Sigmoid colon (tissue), 7 donors: ENCODE results near the gene AKAP12. TPM values are rescaled to one million over a fixed set of nuclear protein-coding genes. Genes with fewer than 3 reads are reported as not detected.

Experiments
- DNase-seq: peaks from one replicate; pipeline ENCODE4 v3.0.0-alpha.2; 2019
- H3K27ac ChIP-seq, 4 donors: fragments of 200-600 bp; sonication (generic); one replicate each; pipeline ENCODE4 v1.5.1; 2016 to 2019; ENCODE audit warnings: mild to moderate bottlenecking in 1 of 4
- H3K27me3 ChIP-seq, 3 donors: fragments of 200-600 bp; sonication (generic); one replicate each; pipeline ENCODE4 v1.5.1; 2019; ENCODE audit warnings: mild to moderate bottlenecking in 1 of 3
- H3K36me3 ChIP-seq, 4 donors: fragments of 200-600 bp; sonication (generic); one replicate each; pipeline ENCODE4 v1.5.1; 2016 to 2019
- H3K4me1 ChIP-seq, 4 donors: fragments of 200-600 bp; sonication (generic); one replicate each; pipeline ENCODE4 v1.5.1; 2017 to 2019
- H3K4me3 ChIP-seq, 4 donors: fragments of 200-600 bp; sonication (generic); one replicate each; pipeline ENCODE4 v1.5.1; 2017 to 2019; ENCODE audit warnings: mild to moderate bottlenecking in 2 of 4, moderate library complexity in 1 of 4
- H3K9me3 ChIP-seq, 4 donors: fragments of 200-600 bp in 3 of 4; sonication (generic) in 3 of 4; one replicate each; pipeline versions ENCODE4 v1.5.1 to v1.6.1; 2013 to 2019
- CTCF ChIP-seq, 4 experiments: fragments of 450-650 bp in 3 of 4; fragments of 200-600 bp in 1 of 4; IDR thresholded peaks; one replicate each; pipeline ENCODE4 v1.5.1; 2016 to 2019; ENCODE audit warnings: antibody characterized with exemption in 4 of 4, mild to moderate bottlenecking in 3 of 4, moderate library complexity in 2 of 4
- EP300 ChIP-seq, 4 donors: sonication (generic); formaldehyde crosslinking; IDR thresholded peaks; one replicate each; pipeline ENCODE4 v1.6.1; 2017; ENCODE audit warnings: antibody characterized with exemption in 4 of 4
- POLR2A ChIP-seq, 2 donors: fragments of 450-650 bp; IDR thresholded peaks; one replicate each; pipeline ENCODE4 v1.6.1; 2016; ENCODE audit warnings: antibody characterized with exemption in 2 of 2, mild to moderate bottlenecking in 2 of 2, moderate library complexity in 2 of 2
- POLR2AphosphoS5 ChIP-seq, 4 donors: sonication (generic); formaldehyde crosslinking; IDR thresholded peaks; one replicate each; pipeline ENCODE4 v1.6.1; 2017; ENCODE audit warnings: antibody characterized with exemption in 4 of 4
- WGBS, 2 donors: extraction: QIAGEN DNeasy Blood & Tissue Kit; methylation state at CpG; one replicate each; pipeline ENCODE4 v1.1.7; 2013; 5-methylcytosine and 5-hydroxymethylcytosine counted together
- intact Hi-C: fragments of 100-400 bp; cut with DNase I; formaldehyde crosslinking; loops from one replicate; pipeline ENCODE4 v1.15.1; 2023
- polyA plus RNA-seq, 3 donors: library from polyadenylated mRNA; stranded (reverse); fragments of 200-250 nt; gene quantifications; one replicate each; pipeline ENCODE4 v1.2.3, GENCODE V29; 2013
- small RNA-seq, 3 donors: library from RNA; depleted of rRNA; stranded (forward); fragments of <200 nt; gene quantifications; one replicate each; pipeline ENCODE3, GENCODE V24; 2016
- total RNA-seq, 4 donors: library from RNA; depleted of rRNA; stranded (reverse); fragments of >200 nt; gene quantifications; one replicate each; pipeline ENCODE4 v1.1.0, GENCODE V29; 2016
- donor health status: healthy with polysubstance abuse.
- donor health status: Bipolar disorder and iron deficiency.
- donor health status: healthy.

The AKAP12 gene
- total and polyA plus RNA-seq, 7 donors: 1.2 to 244 (median 133) TPM

- TF ChIP-seq CTCF (IDR thresholded peaks at IDR 0.05): no peak
- TF ChIP-seq POLR2AphosphoS5 (IDR thresholded peaks at IDR 0.05): no peak
- no peak for TF ChIP-seq EP300 (IDR thresholded peaks at IDR 0.05)
- TF ChIP-seq POLR2A (IDR thresholded peaks at IDR 0.05): no peak
- Histone ChIP-seq H3K36me3 (peaks cover 0 to 12% (median 0%) of the 10 kb centered on the region in 4 donors), H3K4me1 (peaks cover 0 to 15% (median 13%) of the 10 kb centered on the region in 4 donors), H3K4me3 (no peak overlapping the region), H3K27me3 (no peaks in the 10 kb centered on the region), H3K9me3 (no peaks in the 10 kb centered on the region), H3K27ac (no peak overlapping the region)
- 70 to 74% methylated on average over 3 of the region's 3 CpGs for WGBS, 2 donors
- intact Hi-C loops: loop anchor here (10.0 kb wide), 1 partner anchor 75 kb away; no protein-coding TSS in a partner anchor
- no peak for DNase-seq
Observed at GRCh38 chr6:151399679-151400078, 159.9 kb downstream of the AKAP12 start.

- peaks cover 0 to 20% (median 0%) of the 10 kb centered on the region in 4 donors for H3K36me3 ChIP-seq
- H3K4me1 ChIP-seq: peaks cover 0 to 12% (median 9%) of the 10 kb centered on the region in 4 donors
- H3K9me3 ChIP-seq: no peaks in the 10 kb centered on the region
- WGBS, 2 donors: 49 to 66% methylated on average over 6 of the region's 6 CpGs
- H3K27ac ChIP-seq: no peak overlapping the region
- TF ChIP-seq POLR2A (IDR thresholded peaks at IDR 0.05) (no peak), POLR2AphosphoS5 (IDR thresholded peaks at IDR 0.05) (no peak), CTCF (IDR thresholded peaks at IDR 0.05) (no peak)
- no peaks in the 10 kb centered on the region for H3K27me3 ChIP-seq
- DNase-seq: no peak
- H3K4me3 ChIP-seq: no peak overlapping the region
- intact Hi-C loops: loop anchor here (10.0 kb wide), 1 partner anchor 74 kb away; no protein-coding TSS in a partner anchor
Observed at GRCh38 chr6:151400473-151400872, 160.7 kb downstream of the AKAP12 start.

- H3K4me1 ChIP-seq: peaks cover 0 to 12% (median 5%) of the 10 kb centered on the region in 4 donors
- H3K27ac ChIP-seq: no peak overlapping the region
- no peaks in the 10 kb centered on the region for H3K27me3 ChIP-seq
- no peak overlapping the region for H3K4me3 ChIP-seq
- H3K9me3 ChIP-seq: no peaks in the 10 kb centered on the region
- TF ChIP-seq POLR2AphosphoS5 (IDR thresholded peaks at IDR 0.05) (no peak), EP300 (IDR thresholded peaks at IDR 0.05) (no peak), CTCF (IDR thresholded peaks at IDR 0.05) (no peak), POLR2A (IDR thresholded peaks at IDR 0.05) (no peak)
- peaks cover 0 to 25% (median 0%) of the 10 kb centered on the region in 4 donors for H3K36me3 ChIP-seq
- no peak for DNase-seq
- 81 to 93% methylated on average over 1 of the region's 1 CpG for WGBS, 2 donors
- intact Hi-C loops: loop anchor here (10.0 kb wide), 1 partner anchor 73 kb away; no protein-coding TSS in a partner anchor
Observed at GRCh38 chr6:151402228-151402627, 162.5 kb downstream of the AKAP12 start.

GRCh38 chr6:151403919-151404308 lies 164.1 kb downstream of the AKAP12 start:
- H3K27me3 ChIP-seq: no peaks in the 10 kb centered on the region
- TF ChIP-seq POLR2A (IDR thresholded peaks at IDR 0.05) (no peak), EP300 (IDR thresholded peaks at IDR 0.05) (no peak), POLR2AphosphoS5 (IDR thresholded peaks at IDR 0.05) (no peak), CTCF (IDR thresholded peaks at IDR 0.05) (no peak)
- H3K9me3 ChIP-seq: no peaks in the 10 kb centered on the region
- H3K27ac ChIP-seq: no peak overlapping the region
- H3K4me1 ChIP-seq: peaks cover 0 to 8% (median 3%) of the 10 kb centered on the region in 4 donors
- WGBS, 2 donors: 86 to 89% methylated on average over 4 of the region's 4 CpGs
- no peak overlapping the region for H3K4me3 ChIP-seq
- DNase-seq: no peak
- peaks cover 0 to 30% (median 0%) of the 10 kb centered on the region in 4 donors for H3K36me3 ChIP-seq
- intact Hi-C loops: loop anchor here (10.0 kb wide), 1 partner anchor 71 kb away; no protein-coding TSS in a partner anchor

Small RNA genes within 50 kb of the gene (small RNA-seq; reads per million reads assigned to genes)
- gene RF00019: 0 reads per million in 3 donors
- 0 reads per million in 3 donors for gene RNU6-1247P
- 0 reads per million in 3 donors for gene RNU6-300P
- gene RNY4P20: 1.2 to 2.4 (median 2.2) reads per million in 3 donors

Other genes starting within 250 kb of the AKAP12 start
- gene ZBTB2, start 151.6 kb downstream of the AKAP12 start, total RNA-seq: 10 to 100 TPM in 1 of 4 donors, 1 to 10 TPM in 3; 8.6 to 11.5 (median 9.0) TPM
- 1 to 10 TPM; 5.8 to 8.6 (median 7.8) TPM for gene ZBTB2, start 151.6 kb downstream of the AKAP12 start, polyA plus RNA-seq
- 10 to 100 TPM; 12.4 to 26.3 (median 20.7) TPM for gene RMND1, start 212.2 kb downstream of the AKAP12 start, total RNA-seq
- gene RMND1, start 212.2 kb downstream of the AKAP12 start, polyA plus RNA-seq: 10 to 100 TPM; 14.6 to 16.9 (median 16.2) TPM